ENCODE data around the gene RASD2. TPM values are rescaled to one million over a fixed set of nuclear protein-coding genes. Genes with fewer than 3 reads are reported as not detected.
"Not testable (repeated sequence)": the region's sequence is repeated elsewhere in the genome, so short reads cannot be mapped to it uniquely, and the experiment has no call there.

RASD2 gene
- total RNA-seq (under 0.01 TPM in 2 replicates), polyA plus RNA-seq (0.01 TPM in 1 of 2 replicates, not detected in the other), polyA minus RNA-seq (ENCODE audit: low replicate concordance) (0.08 TPM in 1 of 2 replicates, not detected in the other)
- not detected in 2 replicates for polyA plus RNA-seq (2012)

GRCh38 chr22:35540595-35541253 is at the start of gene RASD2:
TSS of gene RASD2 (plus strand) at chr22:35540831. CDS start at chr22:35546810, 5,979 bp downstream.
- Histone ChIP-seq H3K79me2 (ENCODE audit: control insufficient read depth, insufficient read depth, low read length) (no peaks in the 10 kb centered on the region), H3K9ac (ENCODE audit: insufficient read depth, low read length) (no peak within 1 kb of the TSS), H4K20me1 (ENCODE audit: control insufficient read depth, extremely low read depth, insufficient read depth, low read length) (no peaks in the 10 kb centered on the region), H2AFZ (ENCODE audit: low read length) (peak within 1 kb of the TSS; percentile 46), H3K4me3 (replicated peaks in 1 of 4; ENCODE audit: control extremely low read depth in 1 of 4, insufficient read depth in 1 of 4, low read depth in 3 of 4, low read length in 4 of 4) (peak within 1 kb of the TSS; percentile 24 to 55 (median 47)), H3K4me1 (ENCODE audit: control insufficient read depth, extremely low read depth, insufficient read depth, low read length) (peaks cover 9% of the 10 kb centered on the region), H3K27ac (ENCODE audit: insufficient read depth, low read length) (no peak within 1 kb of the TSS), H3K4me2 (ENCODE audit: extremely low read depth, insufficient read depth, low read length) (peak within 1 kb of the TSS; percentile 90), H3K27me3 (ENCODE audit: control insufficient read depth, insufficient read depth, low read length) (peaks cover 26% of the 10 kb centered on the region), H3K9me3 (ENCODE audit: control insufficient read depth, insufficient read depth, low read depth, low read length) (no peaks in the 10 kb centered on the region), H3K36me3 (ENCODE audit: control insufficient read depth, insufficient read depth, low read length) (no peaks in the 10 kb centered on the region)
- DNase-seq (ENCODE audit: low read depth in 2 of 2): no peak
- no peak for TF ChIP-seq CTCF (conservative IDR thresholded peaks at IDR 0.05 in 1 of 2, IDR thresholded peaks at IDR 0.05 in 1 of 2; ENCODE audit: low read depth in 1 of 2, low read length in 2 of 2)
- peak; percentile 54 for TF ChIP-seq EZH2 (IDR thresholded peaks at IDR 0.05; ENCODE audit: low read length, missing control alignments)

GRCh38 chr22:35491061-35491907 is 49.3 kb upstream of the RASD2 start:
- not testable (repeated sequence) for H3K4me2 ChIP-seq (ENCODE audit: extremely low read depth, insufficient read depth, low read length); DNase-seq (ENCODE audit: low read depth in 2 of 2); H2AFZ ChIP-seq (ENCODE audit: low read length); H3K79me2 ChIP-seq (ENCODE audit: control insufficient read depth, insufficient read depth, low read length); H3K36me3 ChIP-seq (ENCODE audit: control insufficient read depth, insufficient read depth, low read length); H3K27me3 ChIP-seq (ENCODE audit: control insufficient read depth, insufficient read depth, low read length); H4K20me1 ChIP-seq (ENCODE audit: control insufficient read depth, extremely low read depth, insufficient read depth, low read length); H3K4me3 ChIP-seq (replicated peaks in 1 of 4; ENCODE audit: control extremely low read depth in 1 of 4, insufficient read depth in 1 of 4, low read depth in 3 of 4, low read length in 4 of 4); H3K4me1 ChIP-seq (ENCODE audit: control insufficient read depth, extremely low read depth, insufficient read depth, low read length); H3K9me3 ChIP-seq (ENCODE audit: control insufficient read depth, insufficient read depth, low read depth, low read length); H3K27ac ChIP-seq (ENCODE audit: insufficient read depth, low read length); H3K9ac ChIP-seq (ENCODE audit: insufficient read depth, low read length)

GRCh38 chr22:35491908-35492380 is 48.7 kb upstream of the RASD2 start:
- Histone ChIP-seq H3K27me3 (ENCODE audit: control insufficient read depth, insufficient read depth, low read length) (no peaks in the 10 kb centered on the region), H3K9ac (ENCODE audit: insufficient read depth, low read length) (no peak overlapping the region), H4K20me1 (ENCODE audit: control insufficient read depth, extremely low read depth, insufficient read depth, low read length) (no peaks in the 10 kb centered on the region), H3K4me1 (ENCODE audit: control insufficient read depth, extremely low read depth, insufficient read depth, low read length) (no peaks in the 10 kb centered on the region), H3K4me2 (ENCODE audit: extremely low read depth, insufficient read depth, low read length) (no peak overlapping the region), H3K27ac (ENCODE audit: insufficient read depth, low read length) (no peak overlapping the region), H3K79me2 (ENCODE audit: control insufficient read depth, insufficient read depth, low read length) (no peaks in the 10 kb centered on the region), H3K36me3 (ENCODE audit: control insufficient read depth, insufficient read depth, low read length) (no peaks in the 10 kb centered on the region), H3K4me3 (replicated peaks in 1 of 4; ENCODE audit: control extremely low read depth in 1 of 4, insufficient read depth in 1 of 4, low read depth in 3 of 4, low read length in 4 of 4) (no peak overlapping the region), H2AFZ (ENCODE audit: low read length) (no peak overlapping the region), H3K9me3 (ENCODE audit: control insufficient read depth, insufficient read depth, low read depth, low read length) (no peaks in the 10 kb centered on the region)
- DNase-seq (ENCODE audit: low read depth in 2 of 2): no peak
- TF ChIP-seq EZH2 (IDR thresholded peaks at IDR 0.05; ENCODE audit: low read length, missing control alignments): no peak

Data from fibroblast of lung (primary cell).